ENCODE results near the gene TMED4. TPM values are rescaled to one million over a fixed set of nuclear protein-coding genes. Genes with fewer than 3 reads are reported as not detected.

TMED4 gene
- total and polyA plus RNA-seq, 2 of the 13 experiments (the other 11 are each of a cell fraction or from before 2014, with no cell fraction given), result 81.4 to 109 TPM

GRCh38 chr7:44541028-44541869, 40.8 kb downstream of the TMED4 start, which contains the start of gene NPC1L1 (continued):
- TF ChIP-seq TEAD2 (CRISPR knock-in tag; IDR thresholded peaks at IDR 0.05) (no peak), RBM22 (optimal IDR thresholded peaks at IDR 0.05; ENCODE audit: low read length) (peak; percentile 11), MTA3 (CRISPR knock-in tag; IDR thresholded peaks at IDR 0.05) (no peak), HDAC6 (IDR thresholded peaks at IDR 0.05; ENCODE audit: low read depth, low read length) (no peak), ELF4 (CRISPR knock-in tag; IDR thresholded peaks at IDR 0.05; ENCODE audit: borderline replicate concordance) (no peak), ZMYM3 (CRISPR knock-in tag; IDR thresholded peaks at IDR 0.05) (no peak; the same call in 1 of the 2 replicates), ZNF292 (CRISPR knock-in tag; IDR thresholded peaks at IDR 0.05; ENCODE audit: borderline replicate concordance, low read depth) (peak; percentile 71; the same call in 1 of the 2 replicates), HMG20B (CRISPR knock-in tag; conservative IDR thresholded peaks at IDR 0.05) (no peak; the same call in 1 of the 2 replicates), MAFF (IDR thresholded peaks at IDR 0.05; ENCODE audit: low read depth, low read length) (peak; percentile 47; the same call in 1 of the 2 replicates), AKAP8 (CRISPR knock-in tag; IDR thresholded peaks at IDR 0.05) (peak; percentile 60), ZNF615 (CRISPR knock-in tag; IDR thresholded peaks at IDR 0.05; ENCODE audit: borderline replicate concordance) (no peak), GFI1 (CRISPR knock-in tag; IDR thresholded peaks at IDR 0.05; ENCODE audit: borderline replicate concordance) (peak; percentile 45; the same call in 1 of the 2 replicates), ZNF496 (CRISPR knock-in tag; IDR thresholded peaks at IDR 0.05; ENCODE audit: insufficient replicate concordance) (no peak), ZNF556 (CRISPR knock-in tag; IDR thresholded peaks at IDR 0.05; ENCODE audit: borderline replicate concordance) (no peak; the same call in 1 of the 2 replicates), ZNF333 (CRISPR knock-in tag; IDR thresholded peaks at IDR 0.05; ENCODE audit: borderline replicate concordance) (no peak)
- TF ChIP-seq, protein P1, sequence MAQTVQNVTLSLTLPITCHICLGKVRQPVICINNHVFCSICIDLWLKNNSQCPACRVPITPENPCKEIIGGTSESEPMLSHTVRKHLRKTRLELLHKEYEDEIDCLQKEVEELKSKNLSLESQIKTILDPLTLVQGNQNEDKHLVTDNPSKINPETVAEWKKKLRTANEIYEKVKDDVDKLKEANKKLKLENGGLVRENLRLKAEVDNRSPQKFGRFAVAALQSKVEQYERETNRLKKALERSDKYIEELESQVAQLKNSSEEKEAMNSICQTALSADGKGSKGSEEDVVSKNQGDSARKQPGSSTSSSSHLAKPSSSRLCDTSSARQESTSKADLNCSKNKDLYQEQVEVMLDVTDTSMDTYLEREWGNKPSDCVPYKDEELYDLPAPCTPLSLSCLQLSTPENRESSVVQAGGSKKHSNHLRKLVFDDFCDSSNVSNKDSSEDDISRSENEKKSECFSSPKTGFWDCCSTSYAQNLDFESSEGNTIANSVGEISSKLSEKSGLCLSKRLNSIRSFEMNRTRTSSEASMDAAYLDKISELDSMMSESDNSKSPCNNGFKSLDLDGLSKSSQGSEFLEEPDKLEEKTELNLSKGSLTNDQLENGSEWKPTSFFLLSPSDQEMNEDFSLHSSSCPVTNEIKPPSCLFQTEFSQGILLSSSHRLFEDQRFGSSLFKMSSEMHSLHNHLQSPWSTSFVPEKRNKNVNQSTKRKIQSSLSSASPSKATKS (CRISPR knock-in tag; IDR thresholded peaks at IDR 0.05), result no peak
- TF ChIP-seq, protein P2, sequence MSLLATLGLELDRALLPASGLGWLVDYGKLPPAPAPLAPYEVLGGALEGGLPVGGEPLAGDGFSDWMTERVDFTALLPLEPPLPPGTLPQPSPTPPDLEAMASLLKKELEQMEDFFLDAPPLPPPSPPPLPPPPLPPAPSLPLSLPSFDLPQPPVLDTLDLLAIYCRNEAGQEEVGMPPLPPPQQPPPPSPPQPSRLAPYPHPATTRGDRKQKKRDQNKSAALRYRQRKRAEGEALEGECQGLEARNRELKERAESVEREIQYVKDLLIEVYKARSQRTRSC (CRISPR knock-in tag; IDR thresholded peaks at IDR 0.05; ENCODE audit: low read depth), result 0 out of 2 replicates have a peak, but pooled peaks have one; percentile 66
- TF ChIP-seq, protein P3, sequence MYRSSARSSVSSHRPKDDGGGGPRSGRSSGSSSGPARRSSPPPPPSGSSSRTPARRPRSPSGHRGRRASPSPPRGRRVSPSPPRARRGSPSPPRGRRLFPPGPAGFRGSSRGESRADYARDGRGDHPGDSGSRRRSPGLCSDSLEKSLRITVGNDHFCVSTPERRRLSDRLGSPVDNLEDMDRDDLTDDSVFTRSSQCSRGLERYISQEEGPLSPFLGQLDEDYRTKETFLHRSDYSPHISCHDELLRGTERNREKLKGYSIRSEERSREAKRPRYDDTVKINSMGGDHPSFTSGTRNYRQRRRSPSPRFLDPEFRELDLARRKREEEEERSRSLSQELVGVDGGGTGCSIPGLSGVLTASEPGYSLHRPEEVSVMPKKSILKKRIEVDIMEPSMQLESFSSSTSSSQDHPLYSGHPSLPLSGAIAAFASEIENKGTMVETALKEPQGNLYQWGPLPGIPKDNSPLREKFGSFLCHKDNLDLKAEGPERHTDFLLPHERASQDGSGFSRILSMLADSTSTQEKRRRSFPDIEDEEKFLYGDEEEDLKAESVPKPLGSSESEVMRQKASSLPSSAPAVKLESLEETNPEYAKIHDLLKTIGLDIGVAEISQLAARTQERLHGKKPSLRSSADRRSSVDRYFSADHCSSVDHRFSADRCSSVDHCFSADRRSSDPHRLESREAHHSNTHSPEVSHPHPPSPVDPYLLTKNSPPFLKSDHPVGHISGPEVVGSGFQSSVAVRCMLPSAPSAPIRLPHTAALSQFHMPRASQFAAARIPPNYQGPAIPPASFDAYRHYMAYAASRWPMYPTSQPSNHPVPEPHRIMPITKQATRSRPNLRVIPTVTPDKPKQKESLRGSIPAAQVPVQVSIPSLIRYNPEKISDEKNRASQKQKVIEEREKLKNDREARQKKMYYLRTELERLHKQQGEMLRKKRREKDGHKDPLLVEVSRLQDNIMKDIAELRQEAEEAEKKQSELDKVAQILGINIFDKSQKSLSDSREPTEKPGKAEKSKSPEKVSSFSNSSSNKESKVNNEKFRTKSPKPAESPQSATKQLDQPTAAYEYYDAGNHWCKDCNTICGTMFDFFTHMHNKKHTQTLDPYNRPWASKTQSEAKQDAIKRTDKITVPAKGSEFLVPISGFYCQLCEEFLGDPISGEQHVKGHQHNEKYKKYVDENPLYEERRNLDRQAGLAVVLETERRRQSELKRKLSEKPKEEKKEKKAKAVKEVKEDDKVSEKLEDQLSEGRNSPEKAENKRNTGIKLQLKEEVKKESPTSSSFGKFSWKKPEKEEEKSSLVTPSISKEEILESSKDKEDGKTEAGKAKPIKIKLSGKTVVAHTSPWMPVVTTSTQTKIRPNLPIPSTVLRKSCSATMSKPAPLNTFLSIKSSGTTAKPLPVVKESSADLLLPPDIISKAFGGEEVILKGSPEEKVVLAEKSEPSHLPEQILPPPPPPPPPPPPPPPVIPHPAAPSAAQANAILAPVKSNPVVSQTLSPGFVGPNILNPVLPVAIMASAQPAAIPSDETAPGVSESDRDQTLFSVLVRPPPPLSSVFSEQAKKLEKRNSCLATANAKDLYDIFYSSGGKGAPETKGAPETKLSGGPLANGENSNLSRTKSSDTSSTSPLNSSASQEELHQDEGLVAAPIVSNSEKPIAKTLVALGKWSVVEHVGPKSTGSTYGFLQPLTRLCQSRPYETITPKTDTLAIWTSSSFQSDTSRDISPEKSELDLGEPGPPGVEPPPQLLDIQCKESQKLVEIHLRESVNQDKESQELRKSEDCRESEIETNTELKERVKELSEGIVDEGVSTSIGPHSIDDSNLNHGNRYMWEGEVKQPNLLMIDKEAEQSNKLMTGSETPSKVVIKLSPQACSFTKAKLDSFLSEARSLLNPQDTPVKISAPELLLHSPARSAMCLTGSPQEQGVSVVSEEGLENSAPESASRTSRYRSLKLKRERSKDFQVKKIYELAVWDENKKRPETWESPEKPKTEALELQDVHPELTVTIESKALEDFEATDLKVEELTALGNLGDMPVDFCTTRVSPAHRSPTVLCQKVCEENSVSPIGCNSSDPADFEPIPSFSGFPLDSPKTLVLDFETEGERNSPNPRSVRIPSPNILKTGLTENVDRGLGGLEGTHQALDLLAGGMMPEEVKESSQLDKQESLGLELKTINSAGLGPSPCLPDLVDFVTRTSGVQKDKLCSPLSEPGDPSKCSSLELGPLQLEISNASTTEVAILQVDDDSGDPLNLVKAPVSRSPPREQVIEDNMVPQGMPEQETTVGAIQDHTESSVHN (CRISPR knock-in tag; IDR thresholded peaks at IDR 0.05), result peak; percentile 63; the same call in 1 of the 2 replicates
